ENCODE data around the gene MZF1. TPM values are rescaled to one million over a fixed set of nuclear protein-coding genes. Genes with fewer than 3 reads are reported as not detected.

Gene MZF1
- total and polyA plus RNA-seq, 9 of the 15 experiments (the other 6 are each of a cell fraction or from before 2014, with no cell fraction given), result 0.31 to 29.3 (median 11.5) TPM

DNA sequence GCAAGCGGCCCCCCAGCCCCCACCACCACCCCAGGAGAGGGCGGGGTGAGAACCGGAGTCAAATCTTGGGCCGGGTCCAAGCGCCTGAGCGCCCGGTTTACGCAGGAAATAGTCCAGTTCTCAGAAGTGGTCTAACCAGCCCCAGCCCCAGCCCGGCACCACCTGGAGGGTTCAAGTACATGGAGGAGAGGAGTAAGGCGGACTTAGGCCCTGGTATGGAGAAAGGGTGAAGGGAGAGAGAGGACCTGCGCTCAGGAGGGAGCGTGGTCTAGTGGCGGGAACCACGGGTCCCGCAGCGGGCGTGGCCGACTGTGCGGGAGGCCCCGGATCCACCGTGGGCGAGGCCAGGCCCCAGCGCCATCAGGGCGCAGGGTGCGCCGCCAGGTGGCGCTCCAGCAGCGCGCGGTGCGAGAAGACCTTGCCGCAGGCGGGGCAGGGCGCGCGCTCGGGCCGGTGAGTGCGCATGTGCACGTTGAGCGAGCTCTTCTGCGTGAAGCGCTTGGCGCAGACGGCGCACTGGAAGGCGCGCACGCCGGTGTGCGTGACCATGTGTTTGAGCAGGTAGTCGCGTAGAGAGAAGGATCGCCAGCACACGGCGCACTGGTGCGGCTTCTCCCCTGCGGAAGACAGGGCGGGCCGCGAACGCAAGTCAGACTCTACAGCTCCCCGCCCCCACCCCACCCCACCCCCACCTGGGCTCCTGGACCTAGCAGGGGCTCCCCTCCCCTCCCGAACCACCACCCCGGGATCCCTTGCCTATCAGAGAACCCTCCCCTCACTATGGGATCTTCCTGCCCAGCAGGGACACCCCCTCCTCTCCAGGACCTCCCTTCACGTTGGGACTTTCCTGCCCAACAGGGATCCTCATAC is 59.2 kb downstream of the MZF1 start (continued):
- TF ChIP-seq, protein P1, sequence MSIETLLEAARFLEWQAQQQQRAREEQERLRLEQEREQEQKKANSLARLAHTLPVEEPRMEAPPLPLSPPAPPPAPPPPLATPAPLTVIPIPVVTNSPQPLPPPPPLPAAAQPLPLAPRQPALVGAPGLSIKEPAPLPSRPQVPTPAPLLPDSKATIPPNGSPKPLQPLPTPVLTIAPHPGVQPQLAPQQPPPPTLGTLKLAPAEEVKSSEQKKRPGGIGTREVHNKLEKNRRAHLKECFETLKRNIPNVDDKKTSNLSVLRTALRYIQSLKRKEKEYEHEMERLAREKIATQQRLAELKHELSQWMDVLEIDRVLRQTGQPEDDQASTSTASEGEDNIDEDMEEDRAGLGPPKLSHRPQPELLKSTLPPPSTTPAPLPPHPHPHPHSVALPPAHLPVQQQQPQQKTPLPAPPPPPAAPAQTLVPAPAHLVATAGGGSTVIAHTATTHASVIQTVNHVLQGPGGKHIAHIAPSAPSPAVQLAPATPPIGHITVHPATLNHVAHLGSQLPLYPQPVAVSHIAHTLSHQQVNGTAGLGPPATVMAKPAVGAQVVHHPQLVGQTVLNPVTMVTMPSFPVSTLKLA (conservative IDR thresholded peaks at IDR 0.05), result peak; percentile 71 to 81
- TF ChIP-seq HLTF (IDR thresholded peaks at IDR 0.05), result no peak
- peak; percentile 86 for TF ChIP-seq POLR2G (IDR thresholded peaks at IDR 0.05; ENCODE audit: low read depth, low read length)
- peak; percentile 71 for TF ChIP-seq GABPB1 (CRISPR knock-in tag; IDR thresholded peaks at IDR 0.05)
- peak; percentile 92 for TF ChIP-seq CXXC5 (CRISPR knock-in tag; IDR thresholded peaks at IDR 0.05)
- peak; percentile 52 for TF ChIP-seq HCFC1 (IDR thresholded peaks at IDR 0.05; ENCODE audit: low read depth, low read length)
- no peak for TF ChIP-seq HSF4 (CRISPR knock-in tag; IDR thresholded peaks at IDR 0.05; ENCODE audit: borderline replicate concordance)
- peak; percentile 52 for TF ChIP-seq POLR2B (IDR thresholded peaks at IDR 0.05; ENCODE audit: low read depth, partially characterized antibody)
- TF ChIP-seq CBFA2T3 (IDR thresholded peaks at IDR 0.05), result no peak
- TF ChIP-seq, protein P2, sequence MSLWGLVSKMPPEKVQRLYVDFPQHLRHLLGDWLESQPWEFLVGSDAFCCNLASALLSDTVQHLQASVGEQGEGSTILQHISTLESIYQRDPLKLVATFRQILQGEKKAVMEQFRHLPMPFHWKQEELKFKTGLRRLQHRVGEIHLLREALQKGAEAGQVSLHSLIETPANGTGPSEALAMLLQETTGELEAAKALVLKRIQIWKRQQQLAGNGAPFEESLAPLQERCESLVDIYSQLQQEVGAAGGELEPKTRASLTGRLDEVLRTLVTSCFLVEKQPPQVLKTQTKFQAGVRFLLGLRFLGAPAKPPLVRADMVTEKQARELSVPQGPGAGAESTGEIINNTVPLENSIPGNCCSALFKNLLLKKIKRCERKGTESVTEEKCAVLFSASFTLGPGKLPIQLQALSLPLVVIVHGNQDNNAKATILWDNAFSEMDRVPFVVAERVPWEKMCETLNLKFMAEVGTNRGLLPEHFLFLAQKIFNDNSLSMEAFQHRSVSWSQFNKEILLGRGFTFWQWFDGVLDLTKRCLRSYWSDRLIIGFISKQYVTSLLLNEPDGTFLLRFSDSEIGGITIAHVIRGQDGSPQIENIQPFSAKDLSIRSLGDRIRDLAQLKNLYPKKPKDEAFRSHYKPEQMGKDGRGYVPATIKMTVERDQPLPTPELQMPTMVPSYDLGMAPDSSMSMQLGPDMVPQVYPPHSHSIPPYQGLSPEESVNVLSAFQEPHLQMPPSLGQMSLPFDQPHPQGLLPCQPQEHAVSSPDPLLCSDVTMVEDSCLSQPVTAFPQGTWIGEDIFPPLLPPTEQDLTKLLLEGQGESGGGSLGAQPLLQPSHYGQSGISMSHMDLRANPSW (CRISPR knock-in tag; IDR thresholded peaks at IDR 0.05), result no peak
- TF ChIP-seq, protein P3, sequence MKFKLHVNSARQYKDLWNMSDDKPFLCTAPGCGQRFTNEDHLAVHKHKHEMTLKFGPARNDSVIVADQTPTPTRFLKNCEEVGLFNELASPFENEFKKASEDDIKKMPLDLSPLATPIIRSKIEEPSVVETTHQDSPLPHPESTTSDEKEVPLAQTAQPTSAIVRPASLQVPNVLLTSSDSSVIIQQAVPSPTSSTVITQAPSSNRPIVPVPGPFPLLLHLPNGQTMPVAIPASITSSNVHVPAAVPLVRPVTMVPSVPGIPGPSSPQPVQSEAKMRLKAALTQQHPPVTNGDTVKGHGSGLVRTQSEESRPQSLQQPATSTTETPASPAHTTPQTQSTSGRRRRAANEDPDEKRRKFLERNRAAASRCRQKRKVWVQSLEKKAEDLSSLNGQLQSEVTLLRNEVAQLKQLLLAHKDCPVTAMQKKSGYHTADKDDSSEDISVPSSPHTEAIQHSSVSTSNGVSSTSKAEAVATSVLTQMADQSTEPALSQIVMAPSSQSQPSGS (CRISPR knock-in tag; IDR thresholded peaks at IDR 0.05), result 0 out of 2 replicates have a peak, but pooled peaks have one; percentile 20
- TF ChIP-seq ZNF24 (IDR thresholded peaks at IDR 0.05), result peak; percentile 90
- TF ChIP-seq GATAD2A (IDR thresholded peaks at IDR 0.05), result peak; percentile 63; the same call in 1 of the 2 replicates
- peak; percentile 47; the same call in 1 of the 2 replicates for TF ChIP-seq ETV5 (CRISPR knock-in tag; IDR thresholded peaks at IDR 0.05; ENCODE audit: low read depth)
- TF ChIP-seq, protein P4, sequence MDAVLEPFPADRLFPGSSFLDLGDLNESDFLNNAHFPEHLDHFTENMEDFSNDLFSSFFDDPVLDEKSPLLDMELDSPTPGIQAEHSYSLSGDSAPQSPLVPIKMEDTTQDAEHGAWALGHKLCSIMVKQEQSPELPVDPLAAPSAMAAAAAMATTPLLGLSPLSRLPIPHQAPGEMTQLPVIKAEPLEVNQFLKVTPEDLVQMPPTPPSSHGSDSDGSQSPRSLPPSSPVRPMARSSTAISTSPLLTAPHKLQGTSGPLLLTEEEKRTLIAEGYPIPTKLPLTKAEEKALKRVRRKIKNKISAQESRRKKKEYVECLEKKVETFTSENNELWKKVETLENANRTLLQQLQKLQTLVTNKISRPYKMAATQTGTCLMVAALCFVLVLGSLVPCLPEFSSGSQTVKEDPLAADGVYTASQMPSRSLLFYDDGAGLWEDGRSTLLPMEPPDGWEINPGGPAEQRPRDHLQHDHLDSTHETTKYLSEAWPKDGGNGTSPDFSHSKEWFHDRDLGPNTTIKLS (IDR thresholded peaks at IDR 0.05; ENCODE audit: borderline replicate concordance, low read depth), result peak; percentile 51; the same call in 1 of the 2 replicates
- TF ChIP-seq, protein P5, sequence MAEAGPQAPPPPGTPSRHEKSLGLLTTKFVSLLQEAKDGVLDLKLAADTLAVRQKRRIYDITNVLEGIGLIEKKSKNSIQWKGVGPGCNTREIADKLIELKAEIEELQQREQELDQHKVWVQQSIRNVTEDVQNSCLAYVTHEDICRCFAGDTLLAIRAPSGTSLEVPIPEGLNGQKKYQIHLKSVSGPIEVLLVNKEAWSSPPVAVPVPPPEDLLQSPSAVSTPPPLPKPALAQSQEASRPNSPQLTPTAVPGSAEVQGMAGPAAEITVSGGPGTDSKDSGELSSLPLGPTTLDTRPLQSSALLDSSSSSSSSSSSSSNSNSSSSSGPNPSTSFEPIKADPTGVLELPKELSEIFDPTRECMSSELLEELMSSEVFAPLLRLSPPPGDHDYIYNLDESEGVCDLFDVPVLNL (CRISPR knock-in tag; IDR thresholded peaks at IDR 0.05; ENCODE audit: low read depth), result 0 out of 2 replicates have a peak, but pooled peaks have one; percentile 46
- peak; percentile 36 for TF ChIP-seq TBP (optimal IDR thresholded peaks at IDR 0.05; ENCODE audit: low read depth, low read length)
- TF ChIP-seq SRSF3 (IDR thresholded peaks at IDR 0.05; ENCODE audit: insufficient read depth, low read length), result no peak
- 0 out of 2 replicates have a peak, but pooled peaks have one; percentile 40 for TF ChIP-seq NFRKB (IDR thresholded peaks at IDR 0.05; ENCODE audit: low read depth)
- peak; percentile 51 for TF ChIP-seq U2AF1 (optimal IDR thresholded peaks at IDR 0.05; ENCODE audit: low read depth, low read length)

Data from K562 (cell line).